Measurements from ENCODE around the gene NDUFAF3.
A peak's percentile ranks its signal among the peaks of the same experiment; 100 is the strongest.

Gene NDUFAF3

DNA sequence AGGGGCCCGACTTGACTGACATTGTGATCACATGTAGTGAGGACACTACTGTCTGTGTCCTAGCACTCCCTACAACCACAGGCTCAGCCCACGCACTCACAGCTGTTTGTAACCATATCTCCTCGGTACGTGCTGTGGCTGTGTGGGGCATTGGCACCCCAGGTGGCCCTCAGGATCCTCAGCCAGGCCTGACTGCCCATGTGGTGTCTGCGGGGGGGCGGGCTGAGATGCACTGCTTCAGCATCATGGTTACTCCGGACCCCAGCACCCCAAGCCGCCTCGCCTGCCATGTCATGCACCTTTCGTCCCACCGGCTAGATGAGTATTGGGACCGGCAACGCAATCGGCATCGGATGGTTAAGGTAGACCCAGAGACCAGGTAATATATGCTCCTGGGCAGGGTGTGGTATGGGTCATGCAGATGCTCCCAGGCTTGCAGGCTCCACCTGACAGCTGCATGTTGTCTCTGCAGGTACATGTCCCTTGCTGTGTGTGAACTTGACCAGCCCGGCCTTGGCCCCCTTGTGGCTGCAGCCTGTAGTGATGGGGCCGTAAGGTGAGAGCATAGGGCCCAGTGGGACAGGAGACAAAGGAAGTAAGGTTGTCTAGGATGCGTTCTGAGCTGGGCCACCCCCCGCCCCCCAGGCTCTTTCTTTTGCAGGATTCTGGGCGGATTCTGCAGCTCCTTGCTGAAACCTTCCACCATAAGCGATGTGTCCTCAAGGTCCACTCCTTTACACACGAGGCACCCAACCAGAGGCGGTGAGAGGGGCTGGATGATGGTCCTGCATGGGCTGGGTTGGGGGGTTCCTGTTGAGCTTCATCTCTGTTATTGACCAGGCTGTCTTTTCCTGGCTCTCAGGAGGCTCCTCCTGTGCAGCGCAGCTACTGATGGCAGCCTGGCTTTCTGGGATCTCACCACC is 7.9 kb upstream of the NDUFAF3 start:
- H3K4me1 ChIP-seq (ENCODE audit: control insufficient read depth, insufficient read depth, low read length) = peaks cover 32% of the 10 kb centered on the region
- no peak overlapping the region for H3K9ac ChIP-seq (ENCODE audit: low read depth, low read length)
- no peaks in the 10 kb centered on the region for H3K27me3 ChIP-seq (ENCODE audit: control insufficient read depth, insufficient read depth, low read length)
- H3K4me3 ChIP-seq (ENCODE audit: low read length) = no peak overlapping the region
- H3K36me3 ChIP-seq (ENCODE audit: insufficient read depth, low read length) = peaks cover 48% of the 10 kb centered on the region
- no peak overlapping the region for H3K4me2 ChIP-seq (ENCODE audit: low read length)
- no peaks in the 10 kb centered on the region for H3K9me3 ChIP-seq (replicated peaks; ENCODE audit: low read length)

DNA sequence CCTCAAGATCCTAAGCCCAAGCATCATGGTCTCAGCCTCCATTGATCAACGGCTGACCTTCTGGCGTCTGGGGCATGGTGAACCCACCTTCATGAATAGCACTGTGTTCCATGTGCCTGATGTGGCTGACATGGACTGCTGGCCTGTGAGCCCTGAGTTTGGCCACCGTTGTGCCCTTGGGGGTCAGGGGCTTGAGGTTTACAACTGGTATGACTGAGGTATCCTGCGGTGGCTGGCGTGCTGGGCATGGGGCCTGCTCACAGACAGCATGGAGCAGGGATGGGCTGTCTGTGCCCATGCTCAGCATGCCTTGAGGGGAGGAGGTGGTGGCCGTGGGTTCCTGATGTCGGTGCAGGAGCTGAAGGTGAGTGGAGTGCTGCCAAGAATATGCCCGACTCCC is 6.8 kb upstream of the NDUFAF3 start:
- Histone ChIP-seq H3K4me2 (ENCODE audit: low read length) (no peak overlapping the region), H3K4me3 (ENCODE audit: low read length) (no peak overlapping the region), H3K9ac (ENCODE audit: low read depth, low read length) (no peak overlapping the region), H3K27me3 (ENCODE audit: control insufficient read depth, insufficient read depth, low read length) (no peaks in the 10 kb centered on the region), H3K36me3 (ENCODE audit: insufficient read depth, low read length) (peaks cover 45% of the 10 kb centered on the region), H3K9me3 (replicated peaks; ENCODE audit: low read length) (no peaks in the 10 kb centered on the region), H3K4me1 (ENCODE audit: control insufficient read depth, insufficient read depth, low read length) (peaks cover 38% of the 10 kb centered on the region)

DNA sequence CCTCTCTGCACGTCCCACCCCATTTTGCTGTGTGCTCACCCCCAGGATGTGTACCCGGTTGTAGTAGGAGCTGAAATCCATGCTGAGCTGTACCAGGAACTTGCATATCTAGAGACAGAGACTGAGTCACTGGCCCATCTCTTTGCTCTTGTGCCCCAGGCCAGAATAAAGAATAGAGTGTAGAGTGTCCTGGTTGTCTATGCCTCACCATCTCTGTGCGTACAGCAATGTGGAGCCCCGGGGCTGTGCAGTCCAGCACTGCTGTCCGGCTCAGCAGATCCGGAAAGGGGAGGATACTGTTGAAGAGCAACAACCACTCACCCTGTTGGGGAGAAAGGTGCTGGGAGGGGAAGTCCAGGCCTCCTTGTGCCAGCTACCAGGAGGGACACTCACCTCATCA is 6.2 kb upstream of the NDUFAF3 start:
- no peak overlapping the region for H3K4me3 ChIP-seq (ENCODE audit: low read length)
- peaks cover 45% of the 10 kb centered on the region for H3K36me3 ChIP-seq (ENCODE audit: insufficient read depth, low read length)
- no peak overlapping the region for H3K9ac ChIP-seq (ENCODE audit: low read depth, low read length)
- H3K4me1 ChIP-seq (ENCODE audit: control insufficient read depth, insufficient read depth, low read length) = peaks cover 41% of the 10 kb centered on the region
- H3K4me2 ChIP-seq (ENCODE audit: low read length) = no peak overlapping the region
- H3K27me3 ChIP-seq (ENCODE audit: control insufficient read depth, insufficient read depth, low read length) = no peaks in the 10 kb centered on the region
- H3K9me3 ChIP-seq (replicated peaks; ENCODE audit: low read length) = no peaks in the 10 kb centered on the region

DNA sequence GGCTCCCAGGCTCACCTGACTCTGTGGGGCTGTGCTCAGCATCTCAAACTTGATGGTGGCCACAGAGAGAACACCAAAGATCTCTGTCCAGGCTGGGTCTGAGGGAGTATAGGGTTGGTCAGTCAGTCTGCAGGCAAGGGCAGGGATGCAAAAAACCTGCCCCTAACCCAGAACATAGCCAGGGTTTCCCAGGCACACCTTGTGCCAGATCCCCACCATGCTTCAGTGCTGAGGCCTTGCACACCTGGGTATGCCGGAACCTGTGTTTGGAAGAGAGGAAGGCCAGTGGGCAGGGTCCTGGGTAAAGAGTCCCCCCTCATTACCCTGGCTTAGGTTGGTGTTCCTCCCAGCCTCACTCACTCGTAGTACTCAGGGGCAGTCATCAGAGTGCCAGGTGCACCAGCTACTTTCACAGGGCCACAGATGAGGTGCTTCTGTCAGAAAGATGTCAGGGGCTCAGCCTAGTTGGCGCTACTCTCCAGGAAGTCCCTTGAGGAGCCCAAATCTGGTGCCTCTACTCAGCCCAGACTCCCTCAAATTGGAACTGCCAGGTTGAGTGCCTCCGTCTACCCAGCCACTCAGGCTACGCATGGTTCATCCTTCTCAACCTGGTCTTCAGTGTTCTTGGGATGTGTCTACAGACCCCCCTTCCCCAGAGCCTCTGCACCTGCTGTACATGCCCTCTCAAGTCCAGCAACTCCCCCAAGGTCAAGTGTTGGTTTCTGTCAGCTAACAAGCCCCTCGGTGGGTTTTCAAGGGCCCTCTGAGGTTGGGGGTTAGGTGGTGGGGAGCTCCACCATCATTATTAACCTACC is 5.3 kb upstream of the NDUFAF3 start:
- peaks cover 41% of the 10 kb centered on the region for H3K4me1 ChIP-seq (ENCODE audit: control insufficient read depth, insufficient read depth, low read length)

DNA sequence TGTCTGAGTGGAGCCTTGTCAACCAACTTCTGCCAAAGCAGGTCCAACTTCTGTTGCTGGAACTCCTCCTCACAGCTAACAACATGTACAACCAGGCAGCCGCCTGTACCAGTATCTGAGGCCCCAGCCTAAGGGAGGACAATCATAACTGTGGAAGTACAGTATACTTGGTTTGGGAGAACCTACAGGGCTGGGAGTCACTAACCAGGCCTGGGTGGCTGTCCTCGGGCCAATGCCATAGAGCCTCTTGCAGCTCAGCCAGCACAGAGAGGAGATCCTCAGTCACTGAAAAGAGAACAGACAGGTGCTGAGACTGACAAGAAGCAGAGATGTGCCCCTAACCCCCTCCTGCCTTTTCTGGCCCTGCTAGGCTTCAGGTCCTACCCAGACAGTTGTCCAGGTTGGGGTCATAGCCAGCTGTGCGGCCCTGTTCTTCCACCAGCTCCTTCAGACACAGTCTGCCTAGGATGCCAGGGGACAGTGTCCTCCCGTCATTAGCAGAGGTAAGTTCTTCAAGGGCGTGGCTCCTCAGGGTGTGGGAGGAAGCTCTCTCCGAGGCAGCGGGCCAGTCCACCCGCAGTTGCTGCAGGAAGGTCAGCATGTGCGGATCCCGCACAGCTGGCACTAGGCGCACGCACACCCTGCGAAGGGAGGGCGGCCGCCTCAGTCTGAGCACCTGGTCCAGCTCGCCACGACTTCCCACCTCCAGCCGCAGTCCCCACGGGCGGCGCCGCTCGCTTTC is 4.5 kb upstream of the NDUFAF3 start:
- Histone ChIP-seq H3K9ac (ENCODE audit: low read depth, low read length) (peak overlapping the region; percentile 79), H3K9me3 (replicated peaks; ENCODE audit: low read length) (no peaks in the 10 kb centered on the region), H3K4me1 (ENCODE audit: control insufficient read depth, insufficient read depth, low read length) (peaks cover 40% of the 10 kb centered on the region), H3K36me3 (ENCODE audit: insufficient read depth, low read length) (peaks cover 36% of the 10 kb centered on the region), H3K4me3 (ENCODE audit: low read length) (peak overlapping the region; percentile 95), H3K27me3 (ENCODE audit: control insufficient read depth, insufficient read depth, low read length) (no peaks in the 10 kb centered on the region), H3K4me2 (ENCODE audit: low read length) (peak overlapping the region; percentile 99)

More for the DNA sequence above, 5.3 kb upstream of the NDUFAF3 start:
- H3K4me3 ChIP-seq (ENCODE audit: low read length) = no peak overlapping the region
- peak overlapping the region; percentile 99 for H3K4me2 ChIP-seq (ENCODE audit: low read length)
- no peak overlapping the region for H3K9ac ChIP-seq (ENCODE audit: low read depth, low read length)
- H3K36me3 ChIP-seq (ENCODE audit: insufficient read depth, low read length) = peaks cover 41% of the 10 kb centered on the region
- H3K9me3 ChIP-seq (replicated peaks; ENCODE audit: low read length) = no peaks in the 10 kb centered on the region
- H3K27me3 ChIP-seq (ENCODE audit: control insufficient read depth, insufficient read depth, low read length) = no peaks in the 10 kb centered on the region

DNA sequence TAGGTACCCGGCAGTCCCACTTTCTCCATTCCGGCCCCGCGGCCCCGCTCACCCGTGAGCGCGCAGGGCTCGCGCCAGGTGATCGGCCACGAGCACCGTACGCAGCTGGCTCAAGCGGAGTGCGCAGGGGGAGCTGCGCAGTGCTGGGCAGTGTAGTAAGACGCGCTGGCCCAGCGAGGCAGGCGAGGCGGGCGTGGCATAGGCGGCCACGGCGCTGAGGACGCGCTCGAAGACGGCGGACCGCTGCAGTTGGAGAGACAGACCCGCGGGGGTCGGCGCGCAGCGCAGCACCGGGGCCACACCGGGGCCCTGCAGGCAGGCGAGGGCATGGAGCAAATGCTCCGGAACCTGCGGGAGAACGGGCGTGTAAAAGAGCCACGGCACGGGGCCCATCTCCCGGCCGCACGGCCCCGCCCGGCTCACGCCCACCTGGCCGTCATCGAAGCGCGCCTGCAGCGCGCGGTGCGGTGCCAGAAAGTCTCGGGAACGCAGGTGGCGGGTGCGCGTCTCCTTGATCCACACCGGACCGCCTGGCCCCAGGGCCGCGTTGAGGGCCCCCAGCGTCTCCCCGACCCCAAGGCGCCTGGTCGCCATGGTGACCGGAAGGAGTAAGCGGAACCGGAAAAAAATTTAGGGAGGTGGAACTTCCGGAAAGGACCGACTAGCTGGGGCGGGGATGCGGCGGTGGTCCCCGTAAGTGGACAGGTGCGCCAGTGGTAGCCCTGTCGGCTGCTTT is 3.8 kb upstream of the NDUFAF3 start, which contains the start of gene DALRD3:
DALRD3 (minus strand) TSS at position 610 of the 736 bp plus-strand sequence; CDS start at position 594, 16 bp downstream.
- Histone ChIP-seq H3K4me2 (ENCODE audit: low read length) (peak within 1 kb of the TSS; percentile 99), H3K4me3 (ENCODE audit: low read length) (peak within 1 kb of the TSS; percentile 95), H3K4me1 (ENCODE audit: control insufficient read depth, insufficient read depth, low read length) (peaks cover 40% of the 10 kb centered on the region), H3K36me3 (ENCODE audit: insufficient read depth, low read length) (peaks cover 40% of the 10 kb centered on the region), H3K9me3 (replicated peaks; ENCODE audit: low read length) (no peaks in the 10 kb centered on the region), H3K9ac (ENCODE audit: low read depth, low read length) (peak within 1 kb of the TSS; percentile 79), H3K27me3 (ENCODE audit: control insufficient read depth, insufficient read depth, low read length) (no peaks in the 10 kb centered on the region)

DNA sequence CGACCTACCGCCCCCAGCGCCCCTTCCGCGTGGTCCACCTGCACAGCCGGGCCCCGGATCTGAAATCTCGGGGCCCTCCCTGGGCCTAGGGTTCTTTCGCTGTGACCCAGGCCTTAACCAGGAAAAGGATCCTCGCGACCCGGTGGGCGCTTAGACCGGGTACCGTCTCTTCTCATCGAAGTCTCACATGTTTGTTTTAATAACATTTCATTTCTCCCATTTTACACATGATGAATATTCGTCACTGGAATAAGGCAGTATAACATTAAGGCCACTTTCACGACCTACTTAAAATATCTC is 3.3 kb upstream of the NDUFAF3 start:
- peak overlapping the region; percentile 95 for H3K4me3 ChIP-seq (ENCODE audit: low read length)

DNA sequence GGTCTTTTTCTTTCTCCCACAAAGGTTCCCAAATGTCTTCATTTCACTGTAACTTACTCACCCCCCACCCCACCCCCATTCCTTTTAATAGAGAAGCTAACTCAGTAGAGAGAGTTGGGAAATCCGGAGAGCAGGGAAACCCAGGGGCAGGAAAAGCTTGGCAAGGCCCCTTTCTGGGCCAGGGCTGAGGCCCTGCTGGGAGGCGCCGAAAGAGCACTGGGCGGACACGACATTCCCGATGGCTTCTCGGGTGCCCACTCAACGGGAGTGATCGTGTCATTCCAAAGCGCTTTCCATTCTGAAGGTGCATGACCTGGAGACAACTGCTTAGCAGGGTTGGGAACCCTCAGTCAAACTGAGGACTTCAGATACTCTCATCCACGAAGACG is 2.0 kb upstream of the NDUFAF3 start:
- peak overlapping the region; percentile 97 for H3K9ac ChIP-seq (ENCODE audit: low read depth, low read length)
- no peaks in the 10 kb centered on the region for H3K27me3 ChIP-seq (ENCODE audit: control insufficient read depth, insufficient read depth, low read length)
- H3K4me1 ChIP-seq (ENCODE audit: control insufficient read depth, insufficient read depth, low read length) = peaks cover 35% of the 10 kb centered on the region
- no peaks in the 10 kb centered on the region for H3K9me3 ChIP-seq (replicated peaks; ENCODE audit: low read length)
- peak overlapping the region; percentile 95 for H3K4me3 ChIP-seq (ENCODE audit: low read length)
- H3K36me3 ChIP-seq (ENCODE audit: insufficient read depth, low read length) = peaks cover 40% of the 10 kb centered on the region
- peak overlapping the region; percentile 97 for H3K4me2 ChIP-seq (ENCODE audit: low read length)

More for the DNA sequence above, 3.3 kb upstream of the NDUFAF3 start:
- Histone ChIP-seq H3K9ac (ENCODE audit: low read depth, low read length) (peak overlapping the region; percentile 79), H3K36me3 (ENCODE audit: insufficient read depth, low read length) (peaks cover 40% of the 10 kb centered on the region), H3K4me2 (ENCODE audit: low read length) (peak overlapping the region; percentile 99), H3K4me1 (ENCODE audit: control insufficient read depth, insufficient read depth, low read length) (peaks cover 38% of the 10 kb centered on the region), H3K27me3 (ENCODE audit: control insufficient read depth, insufficient read depth, low read length) (no peaks in the 10 kb centered on the region), H3K9me3 (replicated peaks; ENCODE audit: low read length) (no peaks in the 10 kb centered on the region)

DNA sequence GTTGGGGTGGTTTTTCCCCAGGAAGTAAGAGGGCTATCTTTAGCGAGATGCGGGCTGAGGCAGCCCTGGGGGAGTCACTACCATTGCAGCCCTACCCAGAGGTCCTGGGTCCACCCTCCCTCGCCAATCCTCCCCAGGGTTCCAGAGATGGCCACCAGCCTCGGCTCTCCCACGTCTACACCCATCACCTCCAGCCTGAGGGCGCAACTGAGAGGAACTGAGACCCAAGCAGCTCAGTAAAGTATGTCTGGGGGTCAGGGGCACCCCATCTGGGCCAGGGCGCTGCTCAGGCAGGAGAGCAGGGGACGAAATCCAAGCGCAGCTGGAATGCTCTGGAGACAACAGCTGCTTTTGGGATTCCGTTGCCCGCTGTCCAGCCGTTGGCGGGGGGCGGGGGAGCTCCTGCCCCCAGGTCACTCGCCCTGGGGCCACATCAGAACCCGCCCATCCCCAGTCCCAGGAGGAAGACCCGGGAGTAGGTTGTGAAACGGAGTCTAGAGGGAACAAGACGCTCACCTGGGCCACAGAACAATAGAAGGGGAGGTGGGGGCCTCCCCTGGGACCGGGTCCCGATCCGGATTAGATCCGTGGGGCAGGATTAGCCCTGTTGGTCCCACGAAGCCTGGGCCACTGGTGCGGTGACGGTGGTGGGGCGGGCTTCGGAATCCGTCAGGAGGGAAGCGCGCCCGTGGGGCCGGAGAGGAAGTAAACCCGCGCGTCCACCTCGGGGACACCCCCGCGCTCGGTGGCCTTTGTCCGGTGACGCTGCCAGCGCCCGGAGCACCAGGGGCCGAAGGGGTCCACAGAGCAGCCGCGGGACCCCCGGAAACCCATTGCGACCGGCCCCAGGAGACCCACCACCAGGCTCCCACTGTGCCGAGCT is 1.4 kb upstream of the NDUFAF3 start:
- Histone ChIP-seq H3K9me3 (replicated peaks; ENCODE audit: low read length) (no peaks in the 10 kb centered on the region), H3K27me3 (ENCODE audit: control insufficient read depth, insufficient read depth, low read length) (no peaks in the 10 kb centered on the region), H3K4me2 (ENCODE audit: low read length) (peak overlapping the region; percentile 97), H3K4me1 (ENCODE audit: control insufficient read depth, insufficient read depth, low read length) (peaks cover 41% of the 10 kb centered on the region), H3K9ac (ENCODE audit: low read depth, low read length) (peak overlapping the region; percentile 97), H3K36me3 (ENCODE audit: insufficient read depth, low read length) (peaks cover 40% of the 10 kb centered on the region), H3K4me3 (ENCODE audit: low read length) (peak overlapping the region; percentile 95)

DNA sequence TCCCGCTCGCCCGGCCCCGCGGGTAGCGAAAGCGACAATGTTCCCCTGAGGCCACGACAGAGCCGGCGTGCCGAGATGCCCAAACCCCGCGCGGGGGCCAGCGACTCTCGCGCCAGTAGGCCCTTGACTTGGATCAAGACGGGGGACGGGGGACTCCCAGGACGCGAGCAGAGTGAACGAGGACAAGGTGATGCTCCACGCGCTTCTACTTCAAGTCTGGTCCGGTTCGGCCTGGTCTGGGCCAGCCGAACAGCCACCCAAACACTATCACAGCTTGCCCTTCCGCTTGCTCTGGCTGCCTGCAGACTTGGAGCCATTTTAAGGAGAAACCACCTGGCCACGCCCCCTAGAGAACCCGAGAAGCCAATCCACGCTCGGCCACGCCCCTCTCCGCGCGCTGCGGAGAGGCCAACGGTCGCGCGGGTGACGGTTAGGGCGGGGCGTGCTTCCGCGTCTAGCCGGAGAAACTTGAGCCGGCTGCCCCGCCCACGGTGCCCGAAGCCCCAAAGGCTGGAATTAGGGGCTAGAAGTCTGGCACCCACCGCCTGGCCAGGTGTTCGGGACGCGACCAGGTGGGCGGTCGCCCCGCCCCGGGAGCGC is 608 bp upstream of the NDUFAF3 start:
- no peaks in the 10 kb centered on the region for H3K9me3 ChIP-seq (replicated peaks; ENCODE audit: low read length)
- H3K4me3 ChIP-seq (ENCODE audit: low read length) = peak overlapping the region; percentile 95
- H3K27me3 ChIP-seq (ENCODE audit: control insufficient read depth, insufficient read depth, low read length) = no peaks in the 10 kb centered on the region
- peak overlapping the region; percentile 97 for H3K4me2 ChIP-seq (ENCODE audit: low read length)
- peaks cover 40% of the 10 kb centered on the region for H3K36me3 ChIP-seq (ENCODE audit: insufficient read depth, low read length)
- peaks cover 41% of the 10 kb centered on the region for H3K4me1 ChIP-seq (ENCODE audit: control insufficient read depth, insufficient read depth, low read length)
- peak overlapping the region; percentile 97 for H3K9ac ChIP-seq (ENCODE audit: low read depth, low read length)
